Sigmoid colon (tissue), 4 donors: ENCODE measurements around the gene MEGF8.

Experiments used
- EP300 ChIP-seq, 4 donors: sonication (generic); formaldehyde crosslinking; IDR thresholded peaks; one replicate each; pipeline ENCODE4 v1.6.1; 2017; ENCODE audit warnings: antibody characterized with exemption in 4 of 4
- POLR2A ChIP-seq, 2 donors: fragments of 450-650 bp; IDR thresholded peaks; one replicate each; pipeline ENCODE4 v1.6.1; 2016; ENCODE audit warnings: antibody characterized with exemption in 2 of 2, mild to moderate bottlenecking in 2 of 2, moderate library complexity in 2 of 2
- POLR2AphosphoS5 ChIP-seq, 4 donors: sonication (generic); formaldehyde crosslinking; IDR thresholded peaks; one replicate each; pipeline ENCODE4 v1.6.1; 2017; ENCODE audit warnings: antibody characterized with exemption in 4 of 4
- TF ChIP-seq, protein P1 (sequence below), 4 experiments: fragments of 450-650 bp in 3 of 4; fragments of 200-600 bp in 1 of 4; IDR thresholded peaks; one replicate each; pipeline ENCODE4 v1.5.1; 2016 to 2019; ENCODE audit warnings: antibody characterized with exemption in 4 of 4, mild to moderate bottlenecking in 3 of 4, moderate library complexity in 2 of 4

DNA sequence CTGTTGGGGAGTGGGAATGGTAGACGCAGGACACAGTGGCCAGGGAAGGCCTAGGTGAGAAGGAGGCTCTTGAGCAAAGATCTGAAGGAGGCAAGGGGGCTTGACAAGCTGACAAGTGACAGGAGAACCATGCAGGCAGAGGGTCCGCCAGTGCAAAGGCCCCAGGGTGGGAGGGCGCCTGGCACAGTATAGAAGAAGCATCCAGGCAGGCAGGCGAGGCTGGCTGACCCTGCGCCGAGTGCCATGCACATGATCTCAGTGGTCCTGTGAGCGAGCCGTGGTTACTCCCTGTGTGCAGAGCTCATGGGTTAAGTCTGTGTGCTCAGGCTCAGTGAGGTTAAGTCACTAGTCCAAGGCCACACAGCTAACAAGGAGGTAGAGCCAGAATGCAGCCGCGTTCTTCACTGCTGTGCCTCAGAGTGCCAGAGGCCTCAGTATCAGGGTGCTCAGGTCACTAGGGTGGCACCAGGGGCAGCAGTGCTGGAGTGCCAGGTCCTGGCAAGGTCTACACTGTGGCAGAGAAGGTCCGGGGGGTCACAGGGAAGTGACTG is 49.5 kb downstream of the MEGF8 start:
- TF ChIP-seq, protein P1, sequence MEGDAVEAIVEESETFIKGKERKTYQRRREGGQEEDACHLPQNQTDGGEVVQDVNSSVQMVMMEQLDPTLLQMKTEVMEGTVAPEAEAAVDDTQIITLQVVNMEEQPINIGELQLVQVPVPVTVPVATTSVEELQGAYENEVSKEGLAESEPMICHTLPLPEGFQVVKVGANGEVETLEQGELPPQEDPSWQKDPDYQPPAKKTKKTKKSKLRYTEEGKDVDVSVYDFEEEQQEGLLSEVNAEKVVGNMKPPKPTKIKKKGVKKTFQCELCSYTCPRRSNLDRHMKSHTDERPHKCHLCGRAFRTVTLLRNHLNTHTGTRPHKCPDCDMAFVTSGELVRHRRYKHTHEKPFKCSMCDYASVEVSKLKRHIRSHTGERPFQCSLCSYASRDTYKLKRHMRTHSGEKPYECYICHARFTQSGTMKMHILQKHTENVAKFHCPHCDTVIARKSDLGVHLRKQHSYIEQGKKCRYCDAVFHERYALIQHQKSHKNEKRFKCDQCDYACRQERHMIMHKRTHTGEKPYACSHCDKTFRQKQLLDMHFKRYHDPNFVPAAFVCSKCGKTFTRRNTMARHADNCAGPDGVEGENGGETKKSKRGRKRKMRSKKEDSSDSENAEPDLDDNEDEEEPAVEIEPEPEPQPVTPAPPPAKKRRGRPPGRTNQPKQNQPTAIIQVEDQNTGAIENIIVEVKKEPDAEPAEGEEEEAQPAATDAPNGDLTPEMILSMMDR (IDR thresholded peaks at IDR 0.05), result no peak
- no peak for TF ChIP-seq POLR2A (IDR thresholded peaks at IDR 0.05)
- no peak for TF ChIP-seq EP300 (IDR thresholded peaks at IDR 0.05)
- TF ChIP-seq POLR2AphosphoS5 (IDR thresholded peaks at IDR 0.05), result no peak
